SK-N-MC (cell line): Measurements from ENCODE around the gene SHISA3.

Source experiments
- EZH2 ChIP-seq: fragments of 200-600 bp; sonication (generic); IDR thresholded peaks from one replicate; pipeline ENCODE4 v1.6.1; 2017; ENCODE audit warnings: antibody characterized with exemption
- FOXP2 ChIP-seq: optimal IDR thresholded peaks from 2 replicates; pipeline ENCODE3; 2011; ENCODE audit warnings: mild to moderate bottlenecking, moderate library complexity; ENCODE audit not compliant: insufficient read depth; ENCODE audit errors: extremely low read length, control extremely low read depth
- POLR2AphosphoS5 ChIP-seq: IDR thresholded peaks from 2 replicates; pipeline ENCODE4 v1.6.1; 2012; ENCODE audit warnings: mild to moderate bottlenecking, low read depth, low read length, borderline replicate concordance

GRCh38 chr4:42416017-42416416, 18.7 kb downstream of the SHISA3 start:
- no peak for TF ChIP-seq EZH2
- no peak for TF ChIP-seq POLR2AphosphoS5
- no peak for TF ChIP-seq FOXP2
